HepG2 (cell line): Measurements from ENCODE around the gene YIPF2. TPM values are rescaled to one million over a fixed set of nuclear protein-coding genes. Genes with fewer than 3 reads are reported as not detected.

Source experiments
- AGO1 ChIP-seq: fragments of 200-400 bp; formaldehyde crosslinking; IDR thresholded peaks from 2 replicates; pipeline ENCODE4 v1.6.1; 2017; ENCODE audit warnings: mild to moderate bottlenecking, low read depth, low read length, moderate library complexity; ENCODE audit not compliant: poor library complexity, severe bottlenecking
- HCFC1 ChIP-seq: fragments of 150-350 bp; IDR thresholded peaks from 2 replicates; pipeline ENCODE4 v1.6.1; 2014; ENCODE audit warnings: low read depth, low read length
- NR1H2 ChIP-seq: sonication (generic); formaldehyde crosslinking; IDR thresholded peaks from 2 replicates; pipeline ENCODE4 v1.8.1; 2022; ENCODE audit warnings: low read depth, missing genetic modification reagents, borderline replicate concordance
- SNAI1 ChIP-seq: sonication (generic); formaldehyde crosslinking; IDR thresholded peaks from 2 replicates; pipeline ENCODE4 v1.5.0; 2020; ENCODE audit warnings: mild to moderate bottlenecking, missing genetic modification reagents, borderline replicate concordance
- SOX5 ChIP-seq: IDR thresholded peaks from 2 replicates; pipeline ENCODE4 v1.6.1; 2016; ENCODE audit warnings: borderline replicate concordance
- SSRP1 ChIP-seq: IDR thresholded peaks from 2 replicates; pipeline ENCODE4 v1.6.1; 2016; ENCODE audit warnings: control low read depth
- ZMYM2 ChIP-seq: sonication (generic); formaldehyde crosslinking; IDR thresholded peaks from 2 replicates; pipeline ENCODE4 v1.8.0; 2022; ENCODE audit warnings: mild to moderate bottlenecking, missing genetic modification reagents
- ZNF142 ChIP-seq: sonication (generic); formaldehyde crosslinking; IDR thresholded peaks from 2 replicates; pipeline ENCODE4 v1.4.0; 2020; ENCODE audit warnings: missing genetic modification reagents
- ZNF33A ChIP-seq: sonication (generic); formaldehyde crosslinking; IDR thresholded peaks from 2 replicates; pipeline ENCODE4 v1.5.1; 2020; ENCODE audit warnings: missing genetic modification reagents, mild to moderate bottlenecking, moderate library complexity, borderline replicate concordance
- ZNF468 ChIP-seq: sonication (generic); formaldehyde crosslinking; IDR thresholded peaks from 2 replicates; pipeline ENCODE4 v1.8.0; 2022; ENCODE audit warnings: mild to moderate bottlenecking, moderate library complexity, missing genetic modification reagents
- ZNF547 ChIP-seq: sonication (generic); formaldehyde crosslinking; IDR thresholded peaks from 2 replicates; pipeline ENCODE4 v1.5.1; 2020; ENCODE audit warnings: mild to moderate bottlenecking, missing genetic modification reagents
- ZNF556 ChIP-seq: sonication (generic); formaldehyde crosslinking; IDR thresholded peaks from 2 replicates; pipeline ENCODE4 v1.4.0; 2020; ENCODE audit warnings: mild to moderate bottlenecking, missing genetic modification reagents, borderline replicate concordance
- ZNF83 ChIP-seq: sonication (generic); formaldehyde crosslinking; IDR thresholded peaks from 2 replicates; pipeline ENCODE4 v1.4.0; 2020; ENCODE audit warnings: missing genetic modification reagents, mild to moderate bottlenecking, borderline replicate concordance
- ZSCAN25 ChIP-seq: sonication (generic); formaldehyde crosslinking; IDR thresholded peaks from 2 replicates; pipeline ENCODE4 v1.8.0; 2022; ENCODE audit warnings: mild to moderate bottlenecking, missing genetic modification reagents
- polyA plus RNA-seq, 8 experiments: library from polyadenylated mRNA; depleted of rRNA in 3 of 8; stranded (reverse) in 7 of 8; unstranded in 1 of 8; fragments of >200 nt; fragmentation: Illumina TruSeq in 4 of 8; extraction: Trizol in 4 of 8; gene quantifications; 2 replicates each; pipeline versions ENCODE4 v1.2.1 to v1.2.3, GENCODE V29; 2011 to 2016; ENCODE audit warnings: low read depth in 4 of 8, missing spikeins in 1 of 8, mixed read lengths in 1 of 8; ENCODE audit not compliant: insufficient read depth in 1 of 8
- total RNA-seq, 5 experiments: library from RNA; depleted of rRNA; stranded (reverse); fragments of >200 nt; fragmentation: Illumina TruSeq; extraction: Trizol; gene quantifications; 2 replicates each; pipeline ENCODE4 v1.2.3, GENCODE V29; 2016; ENCODE audit warnings: low read depth in 1 of 5
- TF ChIP-seq, protein P1 (sequence below): sonication (generic); formaldehyde crosslinking; IDR thresholded peaks from 2 replicates; pipeline ENCODE4 v1.4.0; 2020; ENCODE audit warnings: missing genetic modification reagents
- TF ChIP-seq, protein P2 (sequence below): sonication (generic); formaldehyde crosslinking; IDR thresholded peaks from 2 replicates; pipeline ENCODE4 v1.4.0; 2020; ENCODE audit warnings: mild to moderate bottlenecking, missing genetic modification reagents
- TF ChIP-seq, protein P3 (sequence below): sonication (generic); formaldehyde crosslinking; IDR thresholded peaks from 2 replicates; pipeline ENCODE4; 2020; ENCODE audit warnings: missing genetic modification reagents, mild to moderate bottlenecking, borderline replicate concordance

YIPF2 gene
- total and polyA plus RNA-seq, 2 of the 13 experiments (the other 11 are each of a cell fraction or from before 2014, with no cell fraction given): 37.3 to 53.2 TPM

DNA sequence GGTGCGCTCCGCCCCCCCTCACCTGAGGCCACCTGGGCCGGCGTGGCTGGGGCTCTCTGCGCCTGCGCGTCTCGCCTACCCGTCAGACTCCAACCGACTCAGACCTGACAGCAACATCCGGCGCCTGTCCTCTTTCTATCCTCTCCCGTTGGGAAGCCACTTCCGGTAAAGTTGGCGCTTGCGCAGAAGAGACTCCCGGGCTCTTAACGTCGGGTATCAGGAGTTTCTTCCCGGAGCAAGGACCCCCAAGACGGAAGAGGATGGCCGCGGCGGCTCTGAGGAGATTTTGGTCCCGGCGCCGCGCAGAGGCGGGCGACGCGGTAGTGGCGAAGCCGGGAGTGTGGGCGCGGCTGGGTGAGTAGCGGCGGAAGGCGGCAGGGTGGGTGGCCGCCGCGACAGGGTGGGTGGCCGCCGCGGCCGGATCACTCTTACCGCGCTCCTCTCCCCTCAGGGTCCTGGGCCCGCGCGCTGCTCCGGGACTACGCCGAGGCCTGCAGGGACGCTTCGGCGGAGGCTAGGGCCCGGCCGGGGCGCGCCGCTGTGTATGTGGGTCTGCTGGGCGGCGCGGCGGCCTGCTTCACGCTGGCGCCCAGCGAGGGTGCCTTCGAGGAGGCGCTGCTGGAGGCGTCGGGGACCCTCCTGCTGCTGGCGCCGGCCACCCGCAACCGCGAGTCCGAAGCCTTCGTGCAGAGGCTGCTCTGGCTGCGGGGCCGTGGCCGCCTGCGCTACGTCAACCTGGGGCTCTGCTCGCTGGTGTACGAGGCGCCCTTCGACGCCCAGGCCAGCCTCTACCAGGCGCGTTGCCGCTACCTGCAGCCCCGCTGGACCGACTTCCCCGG is at the start of gene YIPF2, which contains the start of gene TIMM29 (continued):
- TF ChIP-seq ZNF556 (CRISPR knock-in tag): peak; percentile 86; the same call in 1 of the 2 replicates
- TF ChIP-seq SSRP1: no peak
- TF ChIP-seq AGO1: peak; percentile 69
- TF ChIP-seq ZSCAN25: no peak
- TF ChIP-seq, protein P1, sequence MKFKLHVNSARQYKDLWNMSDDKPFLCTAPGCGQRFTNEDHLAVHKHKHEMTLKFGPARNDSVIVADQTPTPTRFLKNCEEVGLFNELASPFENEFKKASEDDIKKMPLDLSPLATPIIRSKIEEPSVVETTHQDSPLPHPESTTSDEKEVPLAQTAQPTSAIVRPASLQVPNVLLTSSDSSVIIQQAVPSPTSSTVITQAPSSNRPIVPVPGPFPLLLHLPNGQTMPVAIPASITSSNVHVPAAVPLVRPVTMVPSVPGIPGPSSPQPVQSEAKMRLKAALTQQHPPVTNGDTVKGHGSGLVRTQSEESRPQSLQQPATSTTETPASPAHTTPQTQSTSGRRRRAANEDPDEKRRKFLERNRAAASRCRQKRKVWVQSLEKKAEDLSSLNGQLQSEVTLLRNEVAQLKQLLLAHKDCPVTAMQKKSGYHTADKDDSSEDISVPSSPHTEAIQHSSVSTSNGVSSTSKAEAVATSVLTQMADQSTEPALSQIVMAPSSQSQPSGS: peak; percentile 81
- TF ChIP-seq ZNF83 (CRISPR knock-in tag): 0 out of 2 replicates have a peak, but pooled peaks have one; percentile 36
- TF ChIP-seq NR1H2 (CRISPR knock-in tag): 0 out of 2 replicates have a peak, but pooled peaks have one; percentile 81
- peak; percentile 36; the same call in 1 of the 2 replicates for TF ChIP-seq SOX5 (CRISPR knock-in tag)
- TF ChIP-seq ZNF547 (CRISPR knock-in tag): peak; percentile 84; the same call in 1 of the 2 replicates
- peak; percentile 89; the same call in 1 of the 2 replicates for TF ChIP-seq ZNF142
- peak; percentile 80 for TF ChIP-seq HCFC1
- TF ChIP-seq, protein P2, sequence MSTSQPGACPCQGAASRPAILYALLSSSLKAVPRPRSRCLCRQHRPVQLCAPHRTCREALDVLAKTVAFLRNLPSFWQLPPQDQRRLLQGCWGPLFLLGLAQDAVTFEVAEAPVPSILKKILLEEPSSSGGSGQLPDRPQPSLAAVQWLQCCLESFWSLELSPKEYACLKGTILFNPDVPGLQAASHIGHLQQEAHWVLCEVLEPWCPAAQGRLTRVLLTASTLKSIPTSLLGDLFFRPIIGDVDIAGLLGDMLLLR (CRISPR knock-in tag): 0 out of 2 replicates have a peak, but pooled peaks have one; percentile 24
- TF ChIP-seq, protein P3, sequence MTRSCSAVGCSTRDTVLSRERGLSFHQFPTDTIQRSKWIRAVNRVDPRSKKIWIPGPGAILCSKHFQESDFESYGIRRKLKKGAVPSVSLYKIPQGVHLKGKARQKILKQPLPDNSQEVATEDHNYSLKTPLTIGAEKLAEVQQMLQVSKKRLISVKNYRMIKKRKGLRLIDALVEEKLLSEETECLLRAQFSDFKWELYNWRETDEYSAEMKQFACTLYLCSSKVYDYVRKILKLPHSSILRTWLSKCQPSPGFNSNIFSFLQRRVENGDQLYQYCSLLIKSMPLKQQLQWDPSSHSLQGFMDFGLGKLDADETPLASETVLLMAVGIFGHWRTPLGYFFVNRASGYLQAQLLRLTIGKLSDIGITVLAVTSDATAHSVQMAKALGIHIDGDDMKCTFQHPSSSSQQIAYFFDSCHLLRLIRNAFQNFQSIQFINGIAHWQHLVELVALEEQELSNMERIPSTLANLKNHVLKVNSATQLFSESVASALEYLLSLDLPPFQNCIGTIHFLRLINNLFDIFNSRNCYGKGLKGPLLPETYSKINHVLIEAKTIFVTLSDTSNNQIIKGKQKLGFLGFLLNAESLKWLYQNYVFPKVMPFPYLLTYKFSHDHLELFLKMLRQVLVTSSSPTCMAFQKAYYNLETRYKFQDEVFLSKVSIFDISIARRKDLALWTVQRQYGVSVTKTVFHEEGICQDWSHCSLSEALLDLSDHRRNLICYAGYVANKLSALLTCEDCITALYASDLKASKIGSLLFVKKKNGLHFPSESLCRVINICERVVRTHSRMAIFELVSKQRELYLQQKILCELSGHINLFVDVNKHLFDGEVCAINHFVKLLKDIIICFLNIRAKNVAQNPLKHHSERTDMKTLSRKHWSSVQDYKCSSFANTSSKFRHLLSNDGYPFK (CRISPR knock-in tag): peak; percentile 80; the same call in 1 of the 2 replicates
- TF ChIP-seq SNAI1 (CRISPR knock-in tag): no peak
- TF ChIP-seq ZNF33A (CRISPR knock-in tag): no peak; the same call in 1 of the 2 replicates
- 0 out of 2 replicates have a peak, but pooled peaks have one; percentile 9 for TF ChIP-seq ZMYM2
- no peak for TF ChIP-seq ZNF468 (CRISPR knock-in tag)
